Erythroblast (primary cell): ENCODE measurements around the gene MAL.
A peak's percentile ranks its signal among the peaks of the same experiment; 100 is the strongest.
"Not testable (repeated sequence)": the region's sequence is repeated elsewhere in the genome, so short reads cannot be mapped to it uniquely, and the experiment has no call there.

Experiments
- DNase-seq, 2 experiments: peaks; one replicate each; lab custom pipeline; 2025; lab: John Stamatoyannopoulos, UW
- GATA1 ChIP-seq: IDR thresholded peaks from 2 replicates; pipeline ENCODE4 v1.6.1; 2011; ENCODE audit warnings: low read depth, mild to moderate bottlenecking, control low read depth, low read length, moderate library complexity
- POLR2A ChIP-seq: IDR thresholded peaks from 2 replicates; pipeline ENCODE4 v1.6.1; 2011; ENCODE audit warnings: mild to moderate bottlenecking, low read length

MAL gene

GRCh38 chr2:95029898-95030341 lies 4.4 kb downstream of the MAL start:
- TF ChIP-seq POLR2A (no peak), GATA1 (no peak)

GRCh38 chr2:95030496-95030895 lies 5.0 kb downstream of the MAL start:
- TF ChIP-seq GATA1 (no peak), POLR2A (no peak)
- DNase-seq = no peak

More at GRCh38 chr2:95029898-95030341, 4.4 kb downstream of the MAL start:
- no peak for DNase-seq

- no peak for DNase-seq
- TF ChIP-seq GATA1 = no peak
- no peak for TF ChIP-seq POLR2A
Observed at GRCh38 chr2:95031076-95031725, 5.7 kb downstream of the MAL start.

- TF ChIP-seq GATA1 (no peak), POLR2A (no peak)
Observed at GRCh38 chr2:95031726-95032116, 6.2 kb downstream of the MAL start.

GRCh38 chr2:95032341-95032740 lies 6.8 kb downstream of the MAL start:
- TF ChIP-seq GATA1 = no peak
- no peak for TF ChIP-seq POLR2A
- DNase-seq = no peak

More at GRCh38 chr2:95031726-95032116, 6.2 kb downstream of the MAL start:
- DNase-seq = no peak

GRCh38 chr2:95032868-95033603 lies 7.5 kb downstream of the MAL start:
- no peak for TF ChIP-seq GATA1
- no peak for TF ChIP-seq POLR2A
- DNase-seq = no peak

- no peak for TF ChIP-seq GATA1
Observed at GRCh38 chr2:95034221-95034620, 8.7 kb downstream of the MAL start.

GRCh38 chr2:95034818-95035217 lies 9.3 kb downstream of the MAL start:
- TF ChIP-seq POLR2A = no peak
- DNase-seq = no peak

More at GRCh38 chr2:95034221-95034620, 8.7 kb downstream of the MAL start:
- no peak for DNase-seq

GRCh38 chr2:95036596-95037383 lies 11.3 kb downstream of the MAL start:
- TF ChIP-seq GATA1 (no peak), POLR2A (no peak)
- no peak for DNase-seq

- no peak for TF ChIP-seq GATA1
- TF ChIP-seq POLR2A = no peak
- DNase-seq = peak in 1 of 2 experiments; percentile 10
Observed at GRCh38 chr2:95037384-95037839, 11.9 kb downstream of the MAL start.

- not testable (repeated sequence) for DNase-seq
Observed at GRCh38 chr2:95037841-95038585, 12.5 kb downstream of the MAL start.

GRCh38 chr2:95038635-95039298 lies 13.3 kb downstream of the MAL start:
- DNase-seq = peak in 1 of 2 experiments; percentile 8
- TF ChIP-seq POLR2A (no peak), GATA1 (no peak)

GRCh38 chr2:95039363-95039762 lies 13.9 kb downstream of the MAL start:
- no peak for DNase-seq
- TF ChIP-seq GATA1 (no peak), POLR2A (no peak)
